GM21723 (cell line): ENCODE data around the gene DTX3.

Source experiments
- ATAC-seq: cut with Tn5 transposase; IDR thresholded peaks from one replicate; pipeline ENCODE4 v1.9.1; 2021; ENCODE audit warnings: mild to moderate bottlenecking, moderate library complexity; ENCODE audit not compliant: unreplicated experiment

The DTX3 gene

GRCh38 chr12:57619434-57620244 is 15.0 kb downstream of the DTX3 start:
- ATAC-seq: no peak

- no peak for ATAC-seq
Observed at GRCh38 chr12:57620245-57620935, 15.8 kb downstream of the DTX3 start.

- no peak for ATAC-seq
Observed at GRCh38 chr12:57620936-57621496, 16.4 kb downstream of the DTX3 start.

GRCh38 chr12:57621497-57622292 is 17.1 kb downstream of the DTX3 start:
- ATAC-seq: no peak

GRCh38 chr12:57622293-57623245 is 17.9 kb downstream of the DTX3 start:
- ATAC-seq: no peak

- no peak for ATAC-seq
Observed at GRCh38 chr12:57623385-57623784, 18.8 kb downstream of the DTX3 start.

- ATAC-seq: no peak
Observed at GRCh38 chr12:57623811-57624390, 19.3 kb downstream of the DTX3 start.

GRCh38 chr12:57624441-57625220 is 20.0 kb downstream of the DTX3 start:
- no peak for ATAC-seq

GRCh38 chr12:57625261-57626032 is 20.8 kb downstream of the DTX3 start:
- no peak for ATAC-seq

GRCh38 chr12:57626111-57626920 is 21.7 kb downstream of the DTX3 start:
- no peak for ATAC-seq

- ATAC-seq: no peak
Observed at GRCh38 chr12:57626921-57627445, 22.4 kb downstream of the DTX3 start.

GRCh38 chr12:57627501-57628279 is 23.1 kb downstream of the DTX3 start:
- no peak for ATAC-seq

- no peak for ATAC-seq
Observed at GRCh38 chr12:57628280-57629191, 23.9 kb downstream of the DTX3 start.

GRCh38 chr12:57629897-57630471 is 25.4 kb downstream of the DTX3 start:
- ATAC-seq: no peak

GRCh38 chr12:57630891-57631433 is 26.3 kb downstream of the DTX3 start:
- no peak for ATAC-seq
